HG03025 (cell line): Measurements from ENCODE around the gene UCKL1.
"Not testable (repeated sequence)": the region's sequence is repeated elsewhere in the genome, so short reads cannot be mapped to it uniquely, and the experiment has no call there.

Experiments used
- ATAC-seq: cut with Tn5 transposase; IDR thresholded peaks from one replicate; pipeline ENCODE4 v1.9.1; 2021; ENCODE audit warnings: mild to moderate bottlenecking, moderate library complexity; ENCODE audit not compliant: unreplicated experiment, low FRiP score

UCKL1 gene

DNA sequence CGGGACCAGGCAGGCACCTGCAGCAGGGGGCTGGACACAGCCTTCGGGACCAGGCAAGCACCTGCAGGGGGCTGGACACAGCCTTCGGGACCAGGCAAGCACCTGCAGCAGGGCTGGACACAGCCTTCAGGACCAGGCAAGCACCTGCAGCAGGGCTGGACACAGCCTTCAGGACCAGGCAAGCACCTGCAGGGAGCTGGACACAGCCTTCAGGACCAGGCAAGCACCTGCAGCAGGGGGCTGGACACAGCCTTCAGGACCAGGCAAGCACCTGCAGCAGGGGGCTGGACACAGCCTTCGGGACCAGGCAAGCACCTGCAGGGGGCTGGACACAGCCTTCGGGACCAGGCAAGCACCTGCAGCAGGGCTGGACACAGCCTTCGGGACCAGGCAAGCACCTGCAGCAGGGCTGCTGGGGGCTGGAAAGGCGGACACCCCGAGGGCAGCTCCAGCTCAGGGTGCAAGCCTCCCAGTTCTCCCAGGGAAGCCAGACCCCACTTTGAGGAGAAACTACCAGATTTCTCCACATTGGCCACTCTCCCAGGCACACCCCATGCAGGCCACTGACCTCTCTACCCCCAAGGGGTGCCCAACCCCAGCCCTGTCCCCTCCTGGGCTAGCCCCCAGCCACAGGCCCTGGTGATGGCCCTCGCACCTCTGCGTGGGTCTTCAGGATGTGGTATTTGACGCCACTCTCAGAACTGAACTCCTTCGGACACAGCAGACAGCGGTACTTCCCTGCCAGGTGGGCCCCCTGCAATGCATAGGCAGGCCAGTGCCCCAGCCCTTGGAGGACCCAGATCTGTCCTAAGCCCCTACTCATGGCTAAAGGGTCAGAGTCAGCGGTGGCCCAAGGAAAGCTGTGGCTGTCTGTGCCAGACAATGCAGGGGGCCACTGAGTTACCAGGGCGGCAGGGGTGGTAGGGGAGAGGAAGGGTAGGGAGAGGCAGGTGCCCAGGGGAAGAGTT is 4.7 kb upstream of the UCKL1 start:
- not testable (repeated sequence) for ATAC-seq

DNA sequence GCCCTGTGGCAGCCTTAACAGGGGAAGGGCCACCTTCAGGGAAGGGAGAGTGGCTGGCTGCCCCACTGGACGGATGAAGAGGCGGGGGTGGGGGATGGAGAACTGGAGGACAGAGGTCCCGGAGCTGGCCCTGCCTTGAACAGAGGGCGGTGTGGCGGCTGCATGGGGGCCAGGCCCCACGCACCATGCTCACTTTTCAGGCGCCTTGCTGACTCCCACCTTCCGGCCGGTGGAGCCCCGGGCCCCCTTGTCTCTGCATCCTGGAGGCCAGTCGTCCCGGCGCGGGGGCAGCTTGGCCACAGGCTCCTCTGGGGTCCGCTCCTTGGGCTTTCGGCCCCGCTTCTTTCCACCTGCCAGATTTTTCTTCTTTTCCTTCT is 3.5 kb upstream of the UCKL1 start:
- ATAC-seq, result no peak

DNA sequence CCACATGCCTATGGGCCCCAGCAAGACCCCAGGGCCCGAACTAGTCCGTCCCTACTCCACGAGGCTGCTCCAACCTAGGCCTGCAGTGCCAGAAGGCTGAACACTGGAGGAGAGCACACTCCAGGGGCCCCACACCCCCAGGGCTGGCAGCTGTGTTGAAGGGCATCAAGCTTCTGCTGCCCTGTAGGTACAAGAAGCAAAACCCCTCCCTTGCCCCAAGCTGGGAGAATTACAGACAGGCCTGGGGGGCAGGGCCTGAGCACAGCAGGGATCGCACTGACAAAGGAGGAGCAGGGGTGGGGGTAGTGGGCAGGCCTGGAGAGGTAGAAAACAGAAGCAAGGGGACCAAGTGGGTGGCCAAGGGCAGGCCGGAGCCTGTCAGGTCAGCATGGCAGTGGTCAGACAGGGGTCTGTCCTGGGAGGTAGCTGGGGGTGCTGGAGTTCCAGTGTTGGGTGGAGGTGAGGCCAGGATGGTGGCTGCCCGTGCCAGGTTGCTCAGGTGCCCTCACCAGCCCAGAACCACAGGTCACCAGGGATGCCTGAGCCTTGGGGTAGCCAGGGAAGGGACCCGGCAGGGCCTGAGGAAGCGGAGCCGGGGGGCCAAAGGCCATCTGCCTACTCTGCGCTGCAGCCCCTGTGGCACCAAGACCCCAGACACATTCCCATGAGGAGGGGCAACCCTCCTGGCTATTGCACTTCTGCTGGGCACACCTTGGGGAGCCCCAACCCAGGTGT is 2.9 kb upstream of the UCKL1 start:
- no peak for ATAC-seq

DNA sequence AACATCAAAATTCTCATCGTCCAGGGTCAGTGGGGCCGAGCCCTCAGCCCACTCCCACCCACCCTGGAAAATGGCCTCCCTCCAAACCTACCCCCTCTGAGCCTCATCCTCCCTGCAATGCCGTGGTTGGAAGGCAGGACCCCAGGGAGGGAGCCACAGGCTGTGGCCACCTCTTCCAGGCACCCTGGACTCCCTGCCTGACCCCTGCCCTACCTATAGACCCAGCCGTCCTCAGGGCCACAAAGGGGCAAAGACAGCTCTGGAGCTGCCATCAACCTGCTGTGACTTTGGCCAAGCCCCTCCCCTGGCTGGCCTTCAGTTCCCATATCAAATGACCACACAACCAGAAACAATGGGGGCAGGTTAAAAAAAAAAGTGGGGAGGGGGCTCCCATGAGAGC is 2.3 kb upstream of the UCKL1 start:
- no peak for ATAC-seq

DNA sequence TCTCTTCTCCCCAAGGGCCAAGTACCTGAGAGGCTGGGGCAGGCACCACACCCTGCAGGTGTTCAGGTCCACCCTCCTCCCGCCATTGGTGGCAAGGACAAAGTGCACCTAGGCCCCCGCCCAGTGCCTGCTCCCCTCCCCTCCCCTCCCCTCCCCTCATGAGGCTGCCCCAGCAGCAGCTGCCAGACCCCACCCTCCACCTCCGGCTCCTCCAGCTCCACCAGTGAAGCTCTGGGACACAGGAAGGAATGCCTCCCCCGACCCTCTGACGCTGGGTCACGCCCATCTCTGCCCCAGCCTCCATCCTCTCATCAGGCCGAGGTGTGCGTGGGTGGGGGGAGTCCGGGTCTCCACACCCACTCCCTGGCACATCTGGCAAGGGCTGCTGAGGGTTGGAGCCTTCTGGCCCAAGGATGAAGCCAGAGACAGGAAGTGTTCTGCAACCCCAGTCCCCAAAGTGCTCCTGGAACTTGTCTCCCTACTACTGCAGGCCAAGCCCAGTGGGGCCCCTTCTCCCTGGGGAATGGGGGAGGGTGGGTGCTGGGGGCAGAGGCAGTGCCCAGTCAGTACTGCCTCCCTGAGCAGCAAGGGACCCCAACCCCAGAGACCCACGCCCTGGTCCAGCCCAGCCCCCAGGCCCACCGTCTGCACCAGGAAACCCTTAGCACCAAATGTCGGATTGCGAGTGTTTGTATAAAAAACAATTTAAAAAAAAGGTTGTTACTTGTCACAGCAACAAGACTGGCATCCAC is 1.6 kb upstream of the UCKL1 start:
- ATAC-seq, result no peak

DNA sequence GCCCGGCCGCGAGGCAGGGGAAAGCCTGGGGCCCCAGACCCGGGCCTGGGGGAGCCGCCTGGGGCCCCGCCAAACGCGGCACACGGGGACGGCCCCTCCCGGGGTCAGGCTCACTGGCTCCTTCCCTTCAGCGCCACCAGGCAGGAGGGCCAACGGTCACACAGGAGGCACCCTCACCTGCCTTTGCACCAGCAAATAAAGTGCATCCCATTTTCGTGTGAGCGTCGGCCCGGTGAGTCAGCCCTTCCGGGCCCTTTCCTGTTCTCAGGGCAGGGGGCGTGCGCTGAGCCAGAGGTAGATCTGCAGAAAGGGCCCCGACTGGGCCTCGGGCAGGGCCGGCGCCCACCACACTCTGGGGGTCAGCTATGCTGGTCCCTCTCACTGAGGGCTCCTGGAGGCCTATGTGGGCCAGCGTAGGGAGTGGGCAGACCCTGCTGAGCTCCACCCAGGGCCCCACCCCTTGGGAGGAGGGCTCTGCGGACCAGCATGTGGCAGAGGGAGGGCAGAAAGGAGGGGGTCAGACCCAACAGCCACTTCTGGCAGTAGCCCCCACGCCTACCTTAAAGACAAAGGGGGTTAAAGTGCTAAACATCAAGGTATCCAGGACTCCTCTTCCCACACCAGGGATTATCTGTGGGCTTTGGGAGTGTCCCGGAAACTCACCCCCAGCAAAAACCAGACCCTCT is 931 bp upstream of the UCKL1 start:
- ATAC-seq, result no peak

DNA sequence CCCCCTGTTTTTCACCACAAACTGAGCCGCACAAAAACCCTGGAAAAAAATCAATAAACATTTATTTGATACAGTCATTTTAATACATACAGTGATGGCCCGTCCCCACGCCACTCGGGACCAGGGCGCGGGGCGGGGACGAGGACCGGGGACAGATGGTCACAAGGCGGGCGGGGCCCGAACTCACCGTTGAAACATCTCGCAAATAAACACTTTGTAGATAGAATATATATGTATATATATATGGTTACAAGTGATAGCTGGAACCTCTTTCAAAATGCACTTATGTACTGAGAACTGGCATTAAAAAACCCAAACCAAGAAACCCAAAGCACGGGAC is 418 bp upstream of the UCKL1 start:
- no peak for ATAC-seq

DNA sequence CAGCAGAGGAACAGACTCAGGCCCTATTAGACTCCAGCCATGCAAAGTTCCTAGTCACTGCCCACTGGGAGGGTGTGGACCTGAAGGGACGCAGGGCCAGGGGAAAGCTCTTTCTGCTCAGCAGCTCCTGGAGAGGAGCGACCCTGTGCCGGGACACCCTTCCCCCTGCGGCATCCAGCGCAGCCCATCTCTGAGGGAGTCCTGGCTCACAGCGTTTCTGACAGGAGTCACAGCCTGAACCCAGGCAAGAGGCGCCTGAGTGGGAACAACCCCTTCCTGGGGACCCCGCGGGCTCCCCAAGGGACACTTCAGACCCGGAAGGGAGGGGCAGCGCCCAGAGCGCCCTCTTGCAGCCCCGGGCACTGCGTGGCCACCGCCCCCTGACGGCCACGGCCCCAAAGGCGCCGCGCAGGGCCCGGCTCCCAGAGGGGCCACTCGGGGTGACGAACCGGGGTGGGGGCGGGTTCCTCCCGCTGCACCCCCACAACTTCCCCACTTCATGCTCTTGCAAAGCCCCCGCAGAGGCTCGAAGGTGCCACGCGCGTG is 862 bp downstream of the UCKL1 start:
- peak; percentile 6 for ATAC-seq

- no peak for ATAC-seq
These were observed 2.3 kb downstream of the UCKL1 start for GRCh38 chr20:63953764-63954429.

DNA sequence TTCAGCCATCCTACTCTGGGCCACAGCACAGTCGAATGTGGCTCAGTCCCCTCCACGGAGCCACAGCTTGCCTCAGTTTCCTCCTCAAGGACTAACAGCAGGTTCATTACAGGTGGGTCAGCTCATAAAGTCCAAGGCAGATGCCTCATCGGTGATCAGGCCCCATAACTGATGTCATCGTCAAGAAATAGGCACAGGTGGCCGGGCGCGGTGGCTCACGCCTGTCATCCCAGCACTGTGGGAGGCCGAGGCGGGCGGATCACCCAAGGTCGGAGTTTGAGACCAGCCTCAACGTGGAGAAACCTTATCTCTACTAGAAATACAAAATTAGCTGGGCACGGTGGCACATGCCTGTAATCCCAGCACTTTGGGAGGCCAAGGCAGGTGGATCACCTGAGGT is 3.4 kb downstream of the UCKL1 start:
- no peak for ATAC-seq

DNA sequence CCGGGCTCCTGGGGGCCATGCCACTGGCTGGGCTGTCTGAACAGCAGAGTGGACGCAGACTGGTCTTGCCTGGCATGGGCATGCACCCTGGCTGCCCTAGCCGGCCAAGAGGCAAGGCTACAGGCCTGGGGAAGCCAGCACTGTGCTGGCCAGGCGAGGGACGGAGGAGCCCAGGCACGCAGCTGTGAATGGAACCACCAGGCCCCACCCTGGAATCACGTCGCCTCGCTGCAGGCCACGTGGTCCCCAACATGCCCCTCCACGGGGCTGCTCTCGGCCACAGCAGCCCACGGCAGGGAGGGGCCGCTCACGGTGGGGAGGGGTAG is 4.0 kb downstream of the UCKL1 start:
- no peak for ATAC-seq

DNA sequence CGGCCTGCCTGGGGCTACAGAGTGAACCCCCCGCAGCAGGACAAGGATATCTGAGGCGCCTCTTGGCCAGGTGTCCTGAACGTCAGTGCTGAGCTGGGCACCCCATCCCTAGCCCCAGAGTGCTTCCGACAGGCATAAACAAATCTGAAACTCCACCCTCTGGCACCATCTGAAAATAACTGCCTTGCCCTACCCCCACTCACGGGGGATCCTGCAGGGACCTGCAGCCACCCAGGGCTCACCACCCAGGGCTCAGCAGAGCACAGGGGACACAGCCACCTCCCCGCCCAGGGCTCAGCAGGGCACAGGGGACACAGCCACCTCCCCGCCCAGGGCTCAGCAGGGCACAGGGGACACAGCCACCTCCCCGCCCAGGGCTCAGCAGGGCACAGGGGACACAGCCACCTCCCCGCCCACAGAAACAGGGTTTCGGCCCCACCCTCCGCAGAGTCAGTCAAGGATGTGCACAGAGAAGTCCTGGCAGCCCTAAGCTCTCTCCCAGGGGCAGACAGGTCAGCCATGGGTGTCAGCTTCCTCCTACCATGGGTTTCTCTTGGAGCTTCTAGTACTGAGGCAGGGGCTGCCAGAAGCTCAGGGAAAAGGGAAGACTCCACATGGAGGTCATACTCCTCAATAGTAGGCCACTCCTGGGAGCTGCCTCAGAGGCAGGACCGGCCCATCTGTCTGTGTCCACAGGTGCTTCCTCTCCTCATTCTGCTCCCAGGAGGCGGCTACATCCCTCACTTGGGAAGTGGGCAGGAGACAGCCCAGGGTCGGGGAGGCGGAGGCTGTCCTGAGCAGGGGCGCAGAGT is 4.6 kb downstream of the UCKL1 start:
- ATAC-seq, result no peak

GRCh38 chr20:63950701-63951397 is 5.4 kb downstream of the UCKL1 start:
- ATAC-seq, result no peak

GRCh38 chr20:63947638-63948456 is 8.4 kb downstream of the UCKL1 start:
- ATAC-seq, result no peak

GRCh38 chr20:63946986-63947637 is 9.1 kb downstream of the UCKL1 start:
- ATAC-seq, result no peak

GRCh38 chr20:63945921-63946920 is 10.0 kb downstream of the UCKL1 start:
- no peak for ATAC-seq
